Memory B cell (primary cell): Measurements from ENCODE around the gene MTX1.
"Not testable (repeated sequence)": the region's sequence is repeated elsewhere in the genome, so short reads cannot be mapped to it uniquely, and the experiment has no call there.

Experiments used
- ATAC-seq: fragments of 150-1000 bp; cut with Tn5 transposase; 2 replicates; pipeline ENCODE4 v1.10.0; 2021; ENCODE audit warnings: low read depth, mild to moderate bottlenecking, moderate library complexity
- DNase-seq, 2 donors: peaks; one replicate each; pipeline ENCODE4 v3.0.0; 2022; ENCODE audit warnings: low spot score in 2 of 2
- H3K27ac Mint-ChIP-seq: one replicate; pipeline ENCODE4 v1.8.0; 2022; ENCODE audit warnings: mild to moderate bottlenecking, moderate library complexity, mixed read lengths
- H3K27me3 Mint-ChIP-seq: one replicate; pipeline ENCODE4 v1.8.0; 2022; ENCODE audit warnings: mixed read lengths
- H3K36me3 Mint-ChIP-seq: one replicate; pipeline ENCODE4 v1.8.0; 2022; ENCODE audit warnings: mild to moderate bottlenecking, mixed read lengths
- H3K4me1 Mint-ChIP-seq: one replicate; pipeline ENCODE4 v1.8.0; 2022; ENCODE audit warnings: mixed read lengths
- H3K4me3 Mint-ChIP-seq: one replicate; pipeline ENCODE4 v1.8.0; 2022; ENCODE audit warnings: mild to moderate bottlenecking, moderate library complexity, mixed read lengths
- H3K9me3 Mint-ChIP-seq: one replicate; pipeline ENCODE4 v1.8.0; 2022; ENCODE audit warnings: mixed read lengths

MTX1 gene

DNA sequence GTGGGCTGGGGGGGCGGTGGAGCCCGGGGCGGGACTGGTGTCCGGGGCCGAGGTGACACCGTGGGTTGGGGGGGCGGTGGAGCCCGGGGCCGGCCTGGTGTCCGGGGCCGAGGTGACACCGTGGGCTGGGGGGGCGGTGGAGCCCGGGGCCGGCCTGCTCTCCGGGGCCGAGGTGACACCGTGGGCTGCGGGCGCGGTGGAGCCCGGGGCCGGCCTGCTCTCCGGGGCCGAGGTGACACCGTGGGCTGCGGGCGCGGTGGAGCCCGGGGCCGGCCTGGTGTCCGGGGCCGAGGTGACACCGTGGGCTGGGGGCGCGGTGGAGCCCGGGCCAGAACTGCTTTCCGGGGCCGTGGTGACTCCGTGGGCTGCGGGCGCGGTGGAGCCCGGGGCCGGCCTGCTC, 18.6 kb upstream of the MTX1 start:
- not testable (repeated sequence) for H3K9me3 Mint-ChIP-seq, H3K4me3 Mint-ChIP-seq, H3K27me3 Mint-ChIP-seq, DNase-seq, ATAC-seq, H3K27ac Mint-ChIP-seq, H3K36me3 Mint-ChIP-seq
- H3K4me1 Mint-ChIP-seq = peaks cover 38% of the 10 kb centered on the region

DNA sequence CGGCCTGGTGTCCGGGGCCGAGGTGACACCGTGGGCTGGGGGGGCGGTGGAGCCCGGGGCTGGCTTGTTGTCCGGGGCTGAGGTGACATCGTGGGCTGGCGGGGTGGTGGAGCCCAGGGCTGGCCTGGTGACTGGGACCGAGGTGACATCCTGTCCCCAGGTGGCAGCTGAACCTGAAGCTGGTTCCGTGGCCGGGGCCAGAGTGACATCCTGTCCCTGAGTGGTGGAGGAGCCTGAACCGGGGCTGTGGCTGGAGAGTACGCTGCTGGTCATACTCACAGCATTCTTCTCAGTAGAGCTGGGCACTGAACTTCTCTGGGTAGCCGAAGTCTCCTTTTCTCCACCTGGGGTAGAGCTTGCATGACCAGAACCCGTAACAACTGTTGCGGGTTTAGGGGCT, 16.6 kb upstream of the MTX1 start:
- Mint-ChIP-seq H3K27me3 (no peaks in the 10 kb centered on the region), H3K27ac (no peak overlapping the region), H3K4me3 (no peak overlapping the region), H3K4me1 (peaks cover 31% of the 10 kb centered on the region), H3K9me3 (no peaks in the 10 kb centered on the region), H3K36me3 (no peaks in the 10 kb centered on the region)
- DNase-seq = no peak
- ATAC-seq = no peak

- H3K27me3 Mint-ChIP-seq = no peaks in the 10 kb centered on the region
- H3K27ac Mint-ChIP-seq = peak overlapping the region; percentile 61
- H3K4me1 Mint-ChIP-seq = peaks cover 27% of the 10 kb centered on the region
- peak overlapping the region; percentile 87 for H3K4me3 Mint-ChIP-seq
- ATAC-seq (no peak), DNase-seq (no peak)
- no peaks in the 10 kb centered on the region for H3K9me3 Mint-ChIP-seq
- H3K36me3 Mint-ChIP-seq = no peaks in the 10 kb centered on the region
These were observed 15.9 kb upstream of the MTX1 start for GRCh38 chr1:155192346-155193274.

DNA sequence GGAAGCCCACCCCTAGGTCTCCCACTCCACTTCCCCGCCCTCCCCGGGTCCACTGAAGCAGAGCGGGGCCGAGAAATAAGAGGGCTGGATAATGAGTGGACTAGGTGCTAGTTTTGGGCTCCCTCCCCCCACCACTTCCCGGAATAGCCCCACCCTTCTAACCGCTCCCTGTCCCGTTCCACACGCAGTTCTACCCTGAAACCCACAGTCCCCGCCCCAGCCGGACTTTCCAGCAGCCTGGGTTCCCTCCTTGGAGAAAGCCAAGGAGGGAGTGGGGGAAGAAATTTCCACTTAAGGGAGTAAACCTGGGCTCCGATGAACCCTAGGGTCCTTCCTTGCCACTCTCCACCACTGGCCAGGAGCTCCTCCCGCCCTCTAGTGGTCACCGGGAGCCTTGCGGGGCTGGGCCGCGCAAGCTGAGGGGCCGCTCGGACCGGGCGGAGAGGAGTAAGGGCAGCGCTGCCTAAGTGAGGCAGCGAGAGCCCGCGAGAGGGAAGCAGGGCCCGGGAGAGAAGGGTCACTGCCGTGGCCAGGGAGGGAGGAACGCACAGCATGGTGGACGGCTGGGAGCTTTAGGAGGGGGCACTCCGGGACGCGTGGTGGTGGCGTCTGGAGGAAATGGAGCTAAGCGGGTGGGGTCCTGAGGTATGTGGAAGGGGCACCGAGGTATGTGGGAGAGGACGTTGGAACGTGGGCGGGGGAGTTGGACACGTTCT, 15.1 kb upstream of the MTX1 start:
- H3K9me3 Mint-ChIP-seq = no peaks in the 10 kb centered on the region
- no peaks in the 10 kb centered on the region for H3K27me3 Mint-ChIP-seq
- peak; percentile 39 for ATAC-seq
- peak overlapping the region; percentile 92 for H3K27ac Mint-ChIP-seq
- H3K36me3 Mint-ChIP-seq = no peaks in the 10 kb centered on the region
- peak overlapping the region; percentile 87 for H3K4me3 Mint-ChIP-seq
- peaks cover 22% of the 10 kb centered on the region for H3K4me1 Mint-ChIP-seq
- DNase-seq = peak; percentile 72 to 86

DNA sequence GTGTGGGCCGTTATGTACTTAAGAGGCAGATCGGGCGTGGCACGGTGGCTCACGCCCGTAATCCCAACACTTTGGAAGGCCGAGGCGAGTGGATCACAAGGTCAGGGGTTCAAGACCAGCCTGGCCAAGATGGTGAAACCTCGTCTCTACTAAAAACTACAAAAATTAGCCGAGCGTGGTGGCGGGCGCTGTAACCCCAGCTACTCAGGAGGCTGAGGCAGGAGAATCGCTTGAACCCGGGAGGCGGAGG, 14.6 kb upstream of the MTX1 start:
- H3K9me3 Mint-ChIP-seq, H3K36me3 Mint-ChIP-seq, ATAC-seq, DNase-seq, H3K27me3 Mint-ChIP-seq: not testable (repeated sequence)
- Mint-ChIP-seq H3K27ac (peak overlapping the region; percentile 92), H3K4me3 (peak overlapping the region; percentile 87), H3K4me1 (peaks cover 22% of the 10 kb centered on the region)

GRCh38 chr1:155195201-155196102, 13.0 kb upstream of the MTX1 start:
- H3K9me3 Mint-ChIP-seq = no peaks in the 10 kb centered on the region
- no peaks in the 10 kb centered on the region for H3K27me3 Mint-ChIP-seq
- ATAC-seq (no peak), DNase-seq (no peak)
- peak overlapping the region; percentile 92 for H3K27ac Mint-ChIP-seq
- H3K4me3 Mint-ChIP-seq = peak overlapping the region; percentile 69
- H3K4me1 Mint-ChIP-seq = peaks cover 22% of the 10 kb centered on the region
- no peaks in the 10 kb centered on the region for H3K36me3 Mint-ChIP-seq

DNA sequence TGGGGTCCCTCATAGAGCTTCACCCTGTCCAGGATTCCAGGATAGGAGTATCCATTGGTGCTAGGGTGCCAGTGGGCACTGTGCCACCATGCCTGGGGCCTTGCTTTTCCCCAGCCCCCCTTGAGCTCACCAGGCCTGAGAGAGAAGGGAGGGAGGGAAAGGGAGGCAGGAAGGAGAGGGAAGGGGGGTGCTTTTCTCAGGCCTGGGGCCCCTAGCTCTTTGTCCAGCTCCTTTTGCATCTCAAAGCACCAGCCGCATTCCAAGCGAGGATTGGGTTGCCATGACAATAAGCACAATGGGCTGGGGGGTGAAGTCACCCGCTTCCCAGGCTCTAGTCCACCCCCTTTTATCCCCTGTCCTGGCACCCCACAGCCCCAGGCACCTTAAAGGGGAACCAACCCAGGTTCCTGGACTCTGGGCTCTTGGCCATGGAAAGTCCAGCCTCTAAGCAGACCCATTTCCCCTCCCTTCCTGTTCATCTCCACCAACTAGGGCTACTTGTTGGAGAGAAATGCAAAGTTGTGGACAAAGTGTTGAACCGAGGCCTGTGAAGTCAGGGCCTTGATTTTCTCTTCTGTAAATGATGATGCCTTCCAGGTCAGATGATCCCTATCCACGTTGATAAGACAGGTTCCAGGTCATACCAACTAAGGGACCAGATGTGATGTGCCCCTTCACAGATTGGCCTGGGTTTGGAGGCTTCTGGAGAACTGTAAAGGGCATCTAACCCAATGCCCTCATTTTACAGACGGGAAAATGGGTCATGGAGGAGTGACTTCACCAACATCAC, 12.2 kb upstream of the MTX1 start:
- no peak overlapping the region for H3K27ac Mint-ChIP-seq
- H3K4me3 Mint-ChIP-seq = no peak overlapping the region
- H3K9me3 Mint-ChIP-seq = no peaks in the 10 kb centered on the region
- ATAC-seq (no peak), DNase-seq (no peak)
- no peaks in the 10 kb centered on the region for H3K36me3 Mint-ChIP-seq
- H3K4me1 Mint-ChIP-seq = peaks cover 22% of the 10 kb centered on the region
- no peaks in the 10 kb centered on the region for H3K27me3 Mint-ChIP-seq

- no peaks in the 10 kb centered on the region for H3K9me3 Mint-ChIP-seq
- ATAC-seq (no peak), DNase-seq (no peak)
- peaks cover 22% of the 10 kb centered on the region for H3K4me1 Mint-ChIP-seq
- no peak overlapping the region for H3K27ac Mint-ChIP-seq
- no peaks in the 10 kb centered on the region for H3K27me3 Mint-ChIP-seq
- no peak overlapping the region for H3K4me3 Mint-ChIP-seq
- H3K36me3 Mint-ChIP-seq = no peaks in the 10 kb centered on the region
These were observed 11.4 kb upstream of the MTX1 start for GRCh38 chr1:155196893-155197638.

- Mint-ChIP-seq H3K27ac (no peak overlapping the region), H3K4me3 (no peak overlapping the region), H3K9me3 (no peaks in the 10 kb centered on the region), H3K4me1 (peaks cover 19% of the 10 kb centered on the region), H3K36me3 (no peaks in the 10 kb centered on the region), H3K27me3 (no peaks in the 10 kb centered on the region)
- ATAC-seq (no peak), DNase-seq (no peak)
These were observed 10.5 kb upstream of the MTX1 start for GRCh38 chr1:155197901-155198546.

- H3K4me3 Mint-ChIP-seq = no peak overlapping the region
- H3K9me3 Mint-ChIP-seq = no peaks in the 10 kb centered on the region
- no peak for DNase-seq
- no peaks in the 10 kb centered on the region for H3K36me3 Mint-ChIP-seq
- H3K4me1 Mint-ChIP-seq = peaks cover 14% of the 10 kb centered on the region
- ATAC-seq = no peak
- H3K27me3 Mint-ChIP-seq = no peaks in the 10 kb centered on the region
- H3K27ac Mint-ChIP-seq = no peak overlapping the region
These were observed 10.0 kb upstream of the MTX1 start for GRCh38 chr1:155198547-155198906.

GRCh38 chr1:155199792-155200191, 8.7 kb upstream of the MTX1 start:
- no peak for DNase-seq
- Mint-ChIP-seq H3K4me3 (no peak overlapping the region), H3K27ac (no peak overlapping the region), H3K9me3 (no peaks in the 10 kb centered on the region), H3K27me3 (no peaks in the 10 kb centered on the region), H3K4me1 (peaks cover 3% of the 10 kb centered on the region), H3K36me3 (no peaks in the 10 kb centered on the region)
- no peak for ATAC-seq

DNA sequence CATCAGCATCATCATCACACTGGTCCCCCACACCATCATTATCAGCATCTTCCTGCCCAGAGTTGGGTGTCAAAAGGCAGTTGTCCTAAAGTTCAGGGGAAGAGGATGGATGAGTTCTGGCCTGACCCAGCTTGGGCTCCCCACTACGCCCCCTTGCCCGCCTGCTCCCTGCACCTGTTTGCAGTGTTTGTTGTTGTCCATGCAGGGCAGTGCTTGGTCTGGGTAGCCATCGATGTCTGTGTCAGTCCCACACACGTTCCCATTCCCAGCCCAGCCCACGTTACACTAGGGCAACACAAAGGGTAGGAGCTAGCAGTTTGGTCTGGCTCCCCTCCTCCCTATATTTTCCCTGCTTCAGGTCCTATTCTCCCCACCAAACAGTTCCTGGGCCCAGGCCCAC, 7.6 kb upstream of the MTX1 start:
- ATAC-seq = no peak
- H3K36me3 Mint-ChIP-seq = no peaks in the 10 kb centered on the region
- no peaks in the 10 kb centered on the region for H3K4me1 Mint-ChIP-seq
- H3K27me3 Mint-ChIP-seq = no peaks in the 10 kb centered on the region
- DNase-seq = no peak
- H3K27ac Mint-ChIP-seq = no peak overlapping the region
- H3K9me3 Mint-ChIP-seq = no peaks in the 10 kb centered on the region
- H3K4me3 Mint-ChIP-seq = no peak overlapping the region

DNA sequence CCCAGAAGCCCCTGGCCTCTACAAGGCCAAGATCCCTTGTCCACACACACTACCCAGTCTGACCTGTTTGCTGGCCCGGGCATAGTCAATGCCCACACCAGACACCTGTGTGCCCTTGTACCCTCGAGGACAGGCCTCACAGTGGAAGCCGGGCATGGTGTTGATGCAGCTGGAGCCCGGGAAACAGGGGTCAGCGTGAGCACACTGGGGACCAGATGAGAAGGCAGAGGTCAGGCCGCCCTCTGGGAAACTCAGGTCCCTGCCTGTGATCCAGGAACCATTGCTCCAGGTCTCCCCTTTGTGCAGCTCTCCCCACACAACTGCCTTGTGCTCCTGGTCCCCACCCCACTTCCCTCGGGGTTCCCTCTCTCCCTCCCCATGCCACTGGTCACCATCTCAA, 6.3 kb upstream of the MTX1 start:
- Mint-ChIP-seq H3K4me1 (peaks cover 6% of the 10 kb centered on the region), H3K9me3 (no peaks in the 10 kb centered on the region), H3K27ac (no peak overlapping the region), H3K4me3 (no peak overlapping the region), H3K36me3 (no peaks in the 10 kb centered on the region), H3K27me3 (no peaks in the 10 kb centered on the region)
- ATAC-seq = no peak
- no peak for DNase-seq
